Activated CD4-positive, alpha-beta T cell treated with anti-CD3 and anti-CD28 coated beads, Interleukin-2, Interleukin-4, amounts not matched to agents 100 ng/mL and 50 ng/mL, durations not matched to agents 16 hours and 8 hours (primary cell): ENCODE data around the gene GRM7.

Experiments
- DNase-seq: peaks from one replicate; pipeline ENCODE4 v3.0.0-alpha.2; 2020; ENCODE audit warnings: low spot score

GRM7 gene

DNA sequence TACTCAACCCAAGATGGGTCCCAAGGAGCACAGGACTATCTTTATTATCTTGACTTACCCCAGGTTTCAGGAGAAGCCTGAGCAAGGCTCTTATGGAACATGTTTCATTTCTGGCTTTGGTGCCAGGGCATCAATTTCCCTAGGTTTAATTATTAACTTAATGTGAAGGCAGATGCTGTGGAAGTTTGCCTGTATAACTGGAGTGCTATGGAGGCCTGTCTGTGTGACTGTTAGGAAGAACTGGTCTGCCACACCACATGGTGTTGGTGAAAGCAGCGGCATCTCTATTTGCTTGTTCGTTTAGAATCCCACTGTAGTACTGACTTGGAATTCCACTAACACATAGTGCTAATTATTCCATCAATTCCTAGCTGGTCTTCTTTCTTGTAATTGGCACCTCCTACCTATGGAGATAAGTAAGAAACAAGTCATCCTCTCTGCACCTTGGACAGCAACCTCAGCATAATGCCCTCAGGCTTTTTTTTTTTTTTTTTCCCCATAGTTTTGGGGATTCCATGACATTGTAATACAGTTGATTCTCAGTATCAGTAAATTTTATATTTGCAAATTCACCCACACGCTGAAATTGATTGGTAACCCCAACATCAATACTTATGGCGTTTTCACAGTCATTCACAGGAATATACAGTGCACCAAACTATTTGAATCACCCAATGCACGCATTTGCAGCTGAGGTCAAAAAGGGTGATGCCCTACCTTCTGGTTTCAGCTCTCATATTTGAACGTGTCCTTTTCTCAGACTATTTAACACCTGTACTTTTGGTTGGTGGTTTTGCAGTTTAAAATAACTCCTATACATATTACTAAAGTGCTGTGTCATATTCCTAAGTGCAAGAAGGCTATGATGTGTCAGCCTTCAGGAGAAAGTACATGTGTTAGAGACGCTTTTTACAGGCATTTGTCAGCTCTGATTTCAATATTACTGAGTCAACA, 867.9 kb downstream of the GRM7 start:
- no peak for DNase-seq

GRCh38 chr3:7733933-7734332, 873.0 kb downstream of the GRM7 start:
- no peak for DNase-seq

GRCh38 chr3:7734456-7734855, 873.5 kb downstream of the GRM7 start:
- no peak for DNase-seq

DNA sequence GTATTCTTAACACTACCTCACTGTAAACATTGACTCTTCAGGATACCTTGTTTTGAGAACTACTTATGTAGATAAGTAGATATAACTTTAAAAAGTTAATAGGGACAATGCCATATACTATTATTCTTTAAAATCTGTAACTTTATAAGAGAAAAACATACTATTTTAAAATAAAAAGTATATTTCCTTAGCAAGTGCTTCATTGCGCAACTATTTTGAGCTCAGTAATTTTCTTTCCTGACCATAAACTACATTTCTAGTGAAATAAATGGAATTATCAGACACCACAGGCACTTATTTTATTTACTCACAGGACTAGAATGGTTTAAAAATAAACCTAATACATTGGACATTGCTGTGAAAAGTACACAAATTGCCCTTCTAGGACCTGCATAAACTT, 876.3 kb downstream of the GRM7 start:
- DNase-seq, result no peak

GRCh38 chr3:7739754-7740153, 878.8 kb downstream of the GRM7 start:
- DNase-seq, result no peak

DNA sequence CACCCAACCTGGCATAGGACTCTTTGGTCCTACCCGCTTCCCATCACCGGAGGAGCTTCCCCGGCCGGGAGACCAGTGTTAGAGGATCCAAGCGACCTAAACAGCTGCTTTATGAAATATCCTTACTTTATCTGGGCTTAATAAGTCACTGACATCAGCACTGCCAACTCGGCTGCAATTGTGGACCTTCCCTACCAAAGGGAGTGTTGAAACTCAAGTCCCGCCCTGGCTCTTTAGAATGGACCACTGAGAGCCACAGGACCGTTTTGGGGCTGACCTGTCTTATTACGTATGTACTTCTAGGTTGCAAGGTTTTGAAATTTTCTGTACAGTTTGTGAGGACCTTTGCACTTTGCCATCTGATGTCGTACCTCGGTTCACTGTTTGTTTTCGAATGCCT, 879.5 kb downstream of the GRM7 start:
- DNase-seq, result no peak

DNA sequence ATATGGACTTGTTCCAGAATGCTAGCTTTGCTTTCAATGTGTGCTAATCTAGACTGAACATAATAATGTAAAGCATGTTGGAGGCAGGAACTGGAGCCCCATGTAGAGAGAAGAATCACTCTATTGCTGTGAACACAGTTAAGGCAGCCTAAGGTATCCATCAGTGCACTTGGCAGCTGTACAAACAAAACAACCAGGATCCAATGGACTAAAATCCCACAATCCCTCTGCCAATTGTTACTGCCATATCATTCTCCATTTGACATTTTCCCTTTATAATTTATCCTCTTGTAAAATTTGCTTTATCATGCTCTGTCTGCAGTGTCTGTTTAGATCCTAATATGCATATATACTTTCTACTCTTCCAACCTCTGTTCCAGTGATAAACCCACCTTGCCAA, 883.9 kb downstream of the GRM7 start:
- DNase-seq, result no peak

GRCh38 chr3:7745711-7746110, 884.8 kb downstream of the GRM7 start:
- DNase-seq, result no peak

GRCh38 chr3:7749931-7750695, 889.2 kb downstream of the GRM7 start:
- DNase-seq, result no peak

- DNase-seq, result no peak
Measured at GRCh38 chr3:7752005-7752404, 891.1 kb downstream of the GRM7 start.

GRCh38 chr3:7754653-7755441, 893.9 kb downstream of the GRM7 start:
- no peak for DNase-seq

DNA sequence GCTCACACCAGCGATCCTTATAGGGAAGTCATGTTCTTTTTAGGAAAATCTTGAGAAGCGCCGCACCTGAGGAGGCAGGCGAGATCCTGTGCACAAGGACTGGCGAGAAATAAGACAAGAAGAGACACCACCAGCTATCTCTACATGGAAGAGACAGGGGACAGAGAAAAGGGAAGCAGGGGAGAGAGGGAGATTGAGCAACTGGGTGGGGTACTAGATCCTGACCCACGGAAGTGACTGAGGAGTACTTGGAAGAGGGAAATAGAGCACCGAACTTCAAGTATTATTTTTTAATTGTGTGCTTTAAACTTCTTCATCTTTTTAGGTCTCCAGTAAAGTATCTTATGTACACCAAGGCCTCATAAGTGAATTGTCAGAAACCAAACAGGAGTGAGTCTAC, 898.7 kb downstream of the GRM7 start:
- DNase-seq, result no peak

GRCh38 chr3:7760718-7761117, 899.8 kb downstream of the GRM7 start:
- DNase-seq, result no peak

DNA sequence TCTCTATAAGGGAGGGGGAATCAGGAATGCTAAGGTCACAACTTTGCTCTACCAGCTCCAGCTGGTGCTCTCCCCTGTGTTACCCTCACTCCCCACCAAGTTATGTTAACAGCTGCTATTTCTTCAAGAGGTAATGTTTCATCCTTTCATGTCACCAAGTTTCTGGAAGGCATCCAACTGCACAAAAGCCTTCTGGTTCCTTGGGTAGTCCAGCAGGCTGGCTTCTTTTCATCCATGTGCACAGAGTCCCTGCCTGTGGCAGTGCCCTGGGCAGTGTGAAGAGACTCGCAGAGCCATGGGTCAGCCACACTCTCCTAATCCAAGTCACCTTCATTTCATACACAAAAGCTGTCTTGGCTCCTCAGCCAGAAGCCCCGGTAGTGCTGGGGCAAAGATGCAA, 903.2 kb downstream of the GRM7 start:
- no peak for DNase-seq

GRCh38 chr3:7766530-7766929, 905.6 kb downstream of the GRM7 start:
- DNase-seq, result no peak

GRCh38 chr3:7779331-7779730, 918.4 kb downstream of the GRM7 start:
- DNase-seq, result no peak

DNA sequence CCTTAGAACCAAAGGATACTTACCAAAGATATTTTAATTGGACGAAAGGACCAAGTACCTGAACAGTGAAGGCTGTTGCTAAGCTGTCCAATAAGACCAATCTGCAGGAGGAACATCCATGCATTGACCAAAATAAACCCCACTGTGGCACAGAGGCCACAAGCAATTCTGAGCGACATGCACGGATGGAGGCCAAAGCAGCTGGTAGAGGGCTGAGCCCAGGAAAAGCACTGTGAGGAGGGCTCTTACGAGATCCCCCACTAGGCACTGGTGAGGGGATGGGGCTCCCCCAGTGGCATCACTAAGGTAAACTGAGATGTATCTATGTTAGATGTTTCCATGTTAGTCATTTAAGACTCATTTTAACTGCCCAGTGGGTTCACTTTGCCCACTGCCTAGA, 920.5 kb downstream of the GRM7 start:
- no peak for DNase-seq

GRCh38 chr3:7787871-7788828, 927.2 kb downstream of the GRM7 start:
- DNase-seq, result no peak

GRCh38 chr3:7788881-7789280, 928.0 kb downstream of the GRM7 start:
- no peak for DNase-seq

DNA sequence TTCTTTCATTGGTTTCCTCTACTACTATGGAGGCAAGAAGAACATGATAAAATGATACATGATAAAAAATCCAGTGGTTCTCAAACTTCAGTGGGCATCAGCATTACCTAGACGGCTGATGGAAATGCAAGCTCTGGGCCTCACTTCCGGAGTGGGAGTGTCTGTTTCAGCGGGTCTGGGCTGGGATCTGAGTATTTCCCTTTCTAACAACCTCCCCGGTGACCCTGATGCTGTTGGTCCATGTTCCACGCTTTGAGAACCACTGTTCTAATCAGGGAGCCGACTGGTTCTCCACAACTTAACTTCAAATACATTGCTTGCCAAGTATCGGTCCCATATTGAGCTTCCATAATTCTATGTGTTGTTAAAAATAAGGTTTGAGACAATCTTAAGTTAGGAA, 928.4 kb downstream of the GRM7 start:
- DNase-seq, result no peak

- DNase-seq, result no peak
Measured at GRCh38 chr3:7790141-7790540, 929.2 kb downstream of the GRM7 start.
